AG08395 (cell line): ENCODE results near the gene FKBP8.

ENCODE experiments used
- DNase-seq: peaks from one replicate; pipeline ENCODE4 v3.0.0; 2012; ENCODE audit warnings: mixed read lengths, low spot score

Gene FKBP8

DNA sequence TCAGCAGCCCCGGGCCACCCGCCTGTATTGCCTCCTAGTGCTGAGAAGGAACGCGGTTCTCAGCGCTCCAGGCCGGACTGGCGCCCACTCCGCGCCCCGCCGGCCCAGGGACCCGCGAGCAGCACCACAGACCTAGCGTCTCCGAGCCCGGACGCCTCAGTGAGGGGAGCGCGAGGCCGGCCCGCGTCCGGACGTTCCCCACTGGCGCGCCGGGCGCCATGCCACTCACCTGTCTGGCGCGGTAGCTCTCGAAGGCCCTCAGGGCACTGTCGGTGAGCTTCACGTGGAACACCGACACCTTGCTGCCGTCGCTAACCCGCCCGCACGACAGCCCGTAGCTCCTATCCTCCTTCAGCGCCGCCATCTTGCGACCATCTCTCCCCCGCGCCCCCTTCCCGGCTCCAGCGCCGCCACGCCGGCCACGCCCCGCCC lies 21.7 kb downstream of the FKBP8 start, which contains the start of gene ELL:
TSS of gene ELL (minus strand) at position 379 of the 432 bp plus-strand sequence. CDS start at position 364, 15 bp downstream.
- no peak for DNase-seq

DNA sequence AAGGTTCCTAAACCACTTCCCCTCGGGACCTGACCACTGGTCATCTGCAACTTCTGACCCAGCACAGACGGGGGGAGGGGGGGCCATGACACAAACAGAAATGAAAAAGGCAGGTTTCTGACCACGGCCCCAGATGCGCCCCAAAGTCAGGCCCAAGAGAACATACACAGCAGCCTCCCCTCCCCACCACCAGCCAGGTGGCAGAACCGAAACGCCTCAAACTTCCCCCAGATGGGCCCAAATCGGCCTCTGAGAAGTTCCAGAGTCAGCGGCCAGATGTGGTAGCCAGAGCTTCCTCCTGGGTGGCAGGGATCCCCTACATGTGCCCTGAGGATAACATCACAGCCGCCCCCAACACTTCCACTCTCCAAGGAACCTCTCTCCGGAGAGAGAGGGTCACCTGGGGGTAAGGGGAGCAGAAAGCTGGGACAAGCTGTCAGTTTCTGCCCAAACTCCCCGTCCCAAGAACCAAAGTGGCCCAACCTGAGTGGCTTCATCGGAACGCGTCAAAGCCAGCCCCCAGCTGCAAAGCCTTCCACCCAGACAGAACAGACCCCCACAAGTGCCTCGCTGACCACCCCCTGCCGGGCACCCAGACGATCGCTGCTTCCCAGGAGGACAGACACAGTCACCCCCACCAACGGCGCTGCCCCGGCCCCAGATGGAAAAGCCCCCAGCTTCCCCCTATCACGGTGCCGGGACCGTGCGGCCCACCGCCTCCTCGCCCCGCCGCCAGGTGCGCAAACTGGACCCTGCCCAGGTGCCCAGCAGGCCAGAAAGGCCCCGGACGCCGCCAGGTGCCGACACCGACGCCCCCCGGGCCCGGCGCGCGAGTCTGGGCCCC lies 22.3 kb downstream of the FKBP8 start:
- DNase-seq, result no peak

DNA sequence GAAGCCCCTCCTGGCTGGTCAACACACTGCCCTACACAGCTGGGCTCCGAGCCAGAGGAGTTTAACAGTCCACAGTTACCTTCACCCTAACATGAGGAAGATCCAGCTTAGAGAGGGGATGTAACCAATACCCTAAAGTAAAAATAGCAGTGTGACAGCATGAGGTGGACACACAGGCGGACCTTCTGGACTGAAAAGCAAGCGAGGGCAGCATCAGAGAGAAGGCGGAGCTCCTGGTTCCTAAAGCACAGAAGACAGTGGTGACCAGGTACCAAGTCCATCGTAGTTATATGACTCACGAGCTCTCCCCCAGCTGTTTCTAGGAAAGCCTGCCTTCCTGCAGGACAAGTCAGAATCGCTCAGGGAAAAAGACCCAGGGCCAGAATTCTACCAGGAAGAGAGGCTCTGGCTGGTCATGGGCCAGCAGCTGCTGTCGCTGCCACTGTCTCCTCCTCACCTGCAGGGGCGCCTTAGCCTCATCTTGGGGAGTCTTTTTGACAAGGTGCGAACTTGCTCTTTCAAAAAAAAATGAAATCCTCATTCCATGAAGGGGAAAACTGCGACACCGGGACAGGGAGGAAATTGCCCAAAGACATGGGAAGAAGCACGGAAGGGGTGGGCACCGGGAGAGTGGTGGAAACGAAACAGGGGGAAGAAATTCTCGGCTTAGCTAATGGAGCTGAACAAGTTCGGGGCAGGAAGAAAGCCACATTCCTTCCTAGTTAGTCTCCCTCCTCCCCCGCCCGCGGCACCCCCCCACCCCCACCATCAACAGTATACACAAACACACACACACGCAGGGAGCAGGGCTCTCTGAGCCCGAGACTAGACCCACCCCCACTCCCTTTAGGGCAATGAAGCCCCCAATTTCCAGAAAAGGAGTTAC lies 23.2 kb downstream of the FKBP8 start:
- peak; percentile 76 for DNase-seq

DNA sequence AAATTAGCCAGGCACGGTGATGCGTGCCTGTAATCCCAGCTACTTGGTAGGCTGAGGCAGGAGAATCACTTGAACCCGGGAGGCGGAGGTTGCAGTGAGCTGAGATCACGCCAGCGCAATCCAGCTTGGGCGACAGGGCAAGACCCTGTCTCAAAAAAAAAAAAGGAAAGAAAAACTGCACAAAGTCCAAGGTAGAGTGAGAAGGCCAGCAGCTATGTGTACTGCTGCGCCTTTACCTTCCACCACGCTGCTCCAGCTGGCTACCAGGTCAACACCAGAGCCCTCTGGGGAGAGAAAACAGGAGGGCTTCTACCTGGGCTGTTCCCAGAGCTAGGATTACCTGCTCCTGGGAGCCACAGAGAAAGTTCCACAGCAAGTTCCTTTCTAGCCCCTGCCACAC lies 24.7 kb downstream of the FKBP8 start:
- no peak for DNase-seq

DNA sequence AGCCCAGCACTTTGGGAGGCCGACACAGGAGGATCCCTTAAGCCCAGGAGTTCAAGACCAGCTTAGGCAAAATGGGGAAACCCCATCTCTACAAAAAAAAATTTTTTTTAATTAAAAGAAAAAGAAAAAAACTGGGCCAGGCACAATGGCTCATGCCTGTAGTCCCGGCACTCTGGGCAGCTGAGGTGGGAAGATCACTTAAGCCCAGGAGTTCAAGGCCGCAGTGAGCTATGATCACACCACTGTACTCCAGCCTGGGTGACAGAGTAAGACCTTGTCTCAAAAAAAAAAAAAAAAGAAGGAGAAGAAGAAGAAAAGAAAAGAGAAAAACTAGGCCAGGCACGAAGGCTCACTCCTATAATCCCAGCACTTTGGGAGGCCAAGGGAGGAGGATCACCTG lies 25.8 kb downstream of the FKBP8 start:
- no peak for DNase-seq

DNA sequence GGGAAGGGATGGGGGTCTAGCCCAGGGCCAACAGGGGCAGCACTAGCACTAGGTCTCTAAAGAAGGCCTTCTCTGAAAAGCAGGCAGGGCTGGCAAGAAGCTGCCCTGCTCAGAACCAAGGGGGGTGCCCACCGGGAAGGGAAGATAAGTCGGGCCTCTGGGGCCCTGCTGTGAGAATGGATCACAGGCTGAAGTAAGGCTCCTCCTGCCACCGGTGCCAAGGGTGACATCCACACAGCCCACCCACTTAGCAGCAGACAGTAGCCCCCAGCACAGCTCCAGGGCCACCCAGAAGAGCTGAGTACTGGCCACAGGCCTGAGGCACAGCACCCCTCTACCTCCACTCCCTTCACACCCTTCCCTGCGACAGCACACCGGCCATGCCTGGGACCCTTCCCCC lies 27.4 kb downstream of the FKBP8 start:
- DNase-seq, result no peak

DNA sequence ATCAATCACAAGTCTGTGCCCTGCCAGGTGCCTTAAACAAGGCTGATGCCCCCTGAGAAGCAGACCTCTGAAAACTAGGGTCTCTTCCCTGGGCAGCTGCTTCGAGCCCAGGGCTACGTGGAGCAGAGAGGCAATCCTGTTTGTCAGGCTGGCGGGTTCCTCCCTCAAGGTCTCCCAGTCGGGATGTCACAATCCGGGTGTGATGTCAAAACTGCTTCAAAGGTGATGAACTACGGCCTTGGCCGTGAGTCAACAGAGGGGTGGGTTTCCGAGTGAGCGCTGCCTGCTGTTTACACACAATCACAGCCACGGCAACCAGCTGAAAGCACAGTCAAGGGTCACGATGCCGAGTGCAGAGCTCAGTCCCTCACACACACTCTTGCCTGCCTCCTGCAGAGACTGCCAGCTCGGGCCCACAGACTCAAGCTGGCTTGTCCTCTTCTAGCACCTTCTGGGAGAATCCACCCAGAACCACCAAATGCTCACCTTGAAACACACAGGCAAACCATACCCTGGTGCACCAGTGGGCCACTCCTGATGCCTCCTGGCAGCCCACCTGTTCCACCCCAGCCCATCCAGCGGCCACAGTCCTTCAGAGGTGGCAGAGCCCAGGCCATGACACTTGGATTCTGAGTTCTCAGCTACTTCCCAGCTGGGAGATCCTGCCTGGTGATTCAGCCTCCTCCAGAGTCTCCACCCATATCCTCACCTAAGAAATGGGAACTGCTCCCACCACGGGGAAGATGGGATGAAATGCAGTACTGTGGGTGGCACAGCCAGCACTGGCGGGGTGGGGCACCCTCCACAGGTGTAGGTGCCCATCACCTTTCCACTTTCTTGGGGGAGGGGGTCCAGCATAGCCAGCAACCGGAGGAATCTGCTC lies 28.3 kb downstream of the FKBP8 start:
- DNase-seq, result no peak

DNA sequence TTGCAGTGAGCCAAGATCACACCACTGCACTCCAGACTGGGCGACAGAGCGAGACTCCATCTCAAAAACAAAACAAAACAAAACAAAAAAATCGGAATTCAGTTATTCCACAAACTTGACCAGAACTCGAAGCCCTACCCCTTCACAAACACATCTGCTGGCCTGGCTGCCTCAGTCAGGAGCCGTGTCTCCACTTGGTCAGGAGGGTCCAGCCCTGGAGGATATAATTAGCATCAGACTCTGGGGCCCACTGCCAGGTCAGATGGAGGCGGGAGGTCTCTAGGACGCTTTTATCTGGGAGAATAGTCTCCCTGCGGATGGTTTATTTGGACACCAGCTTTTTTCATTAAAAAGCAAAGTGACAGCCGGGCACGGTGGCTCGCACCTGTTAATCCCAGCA lies 29.5 kb downstream of the FKBP8 start:
- DNase-seq, result peak; percentile 40

DNA sequence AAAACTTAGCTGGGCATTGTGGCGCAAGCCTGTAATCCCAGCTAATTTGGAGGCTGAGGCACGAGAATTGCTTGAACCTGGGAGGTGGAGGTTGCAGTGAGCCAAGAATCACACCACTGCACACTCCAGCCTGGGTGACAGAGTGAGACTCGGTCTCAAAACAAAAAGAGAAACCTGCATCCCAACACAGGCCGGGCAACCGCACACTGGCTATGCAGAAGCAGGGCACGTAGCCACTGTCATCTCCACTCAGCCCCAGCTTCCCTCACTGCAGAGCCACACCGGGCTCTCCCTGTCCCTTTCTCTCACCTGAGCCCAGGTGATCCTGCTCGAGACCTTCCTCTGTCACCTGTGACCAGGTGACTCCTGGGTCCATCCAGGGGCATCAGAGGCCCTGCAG lies 33.2 kb downstream of the FKBP8 start:
- no peak for DNase-seq

DNA sequence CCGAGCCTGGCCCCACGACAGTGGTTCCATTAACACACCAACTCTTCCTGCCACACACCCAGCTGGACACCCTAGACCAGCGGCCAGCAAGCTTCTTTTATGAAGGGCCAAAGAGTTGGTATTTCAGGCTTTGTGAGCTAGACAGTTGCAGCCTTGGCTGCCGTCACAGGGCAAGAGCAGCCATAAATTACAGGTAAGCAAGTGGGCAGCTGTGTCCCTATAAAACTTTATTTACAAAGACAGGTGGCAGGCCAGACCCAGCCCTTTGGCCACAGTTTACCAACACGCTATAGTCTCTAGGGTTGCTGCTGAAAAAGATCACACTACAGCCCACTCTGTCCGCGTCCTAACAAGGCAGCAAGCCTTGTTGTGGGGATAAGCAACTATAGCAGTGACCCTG lies 34.8 kb downstream of the FKBP8 start:
- no peak for DNase-seq

DNA sequence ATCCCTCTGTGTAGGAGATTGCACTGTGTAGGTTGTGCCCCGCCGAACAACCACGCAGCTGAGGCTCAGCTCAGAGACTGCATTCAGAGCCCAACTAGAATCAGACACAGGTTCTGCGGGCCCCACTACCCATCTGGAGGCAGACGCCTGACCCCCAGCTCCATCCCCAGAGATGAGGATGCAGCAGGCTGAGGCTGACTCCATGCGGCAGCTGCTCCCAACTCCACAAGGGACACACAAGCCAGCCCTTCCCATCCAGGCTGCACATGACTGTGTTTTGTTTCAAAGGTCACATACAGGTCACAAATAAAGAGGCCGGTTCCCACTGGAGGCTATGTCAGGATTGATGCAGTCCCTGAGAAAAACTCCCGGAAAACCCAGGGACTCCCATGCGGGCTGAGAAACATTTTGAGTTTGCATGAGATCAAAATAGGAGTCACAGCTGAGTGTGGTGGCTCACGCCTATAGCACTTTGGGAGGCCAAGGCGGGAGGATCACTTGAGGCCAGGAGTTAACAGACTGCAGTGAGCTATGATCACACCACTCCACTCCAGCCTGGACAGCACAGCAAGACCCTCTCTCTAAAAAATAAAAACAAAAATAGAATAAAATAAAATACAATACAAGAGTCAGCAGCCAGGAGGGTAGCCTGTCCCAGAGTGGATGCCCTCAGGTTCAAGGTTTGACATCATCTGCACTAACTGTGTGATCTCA lies 35.5 kb downstream of the FKBP8 start:
- no peak for DNase-seq

DNA sequence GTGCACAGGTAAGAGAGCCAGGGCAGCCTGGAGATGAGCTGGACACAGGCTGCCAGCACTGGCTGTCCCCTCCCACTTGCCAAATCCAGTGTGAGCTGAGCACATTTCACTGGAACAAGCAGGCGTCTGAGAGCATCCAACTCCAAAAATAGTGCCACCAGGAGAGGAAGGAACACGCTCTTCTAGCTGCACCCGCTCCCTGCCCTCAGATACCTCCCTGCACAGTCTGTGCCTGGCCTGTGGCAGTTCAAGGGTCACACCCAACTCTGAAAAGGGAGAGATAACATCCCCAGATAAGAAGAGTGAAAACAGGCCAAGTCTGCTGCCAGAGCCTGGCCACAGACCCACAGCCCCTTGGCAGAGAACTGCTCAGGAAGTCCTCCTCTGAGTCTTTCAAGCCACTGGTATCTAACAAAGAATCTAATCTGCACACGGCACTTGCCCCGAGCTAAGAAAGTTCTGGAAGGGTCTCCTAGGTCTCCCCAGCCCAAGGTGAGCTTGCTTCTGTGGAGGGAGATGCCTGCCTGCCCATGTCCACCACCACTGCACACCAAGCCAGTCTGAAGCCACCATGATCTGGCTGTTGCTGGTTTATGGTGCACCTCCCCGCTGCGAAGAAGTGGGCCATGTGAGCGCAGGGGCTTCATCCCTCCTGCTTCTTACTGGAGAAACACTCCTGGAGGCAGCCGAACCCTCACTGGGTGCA lies 36.2 kb downstream of the FKBP8 start:
- DNase-seq, result no peak

DNA sequence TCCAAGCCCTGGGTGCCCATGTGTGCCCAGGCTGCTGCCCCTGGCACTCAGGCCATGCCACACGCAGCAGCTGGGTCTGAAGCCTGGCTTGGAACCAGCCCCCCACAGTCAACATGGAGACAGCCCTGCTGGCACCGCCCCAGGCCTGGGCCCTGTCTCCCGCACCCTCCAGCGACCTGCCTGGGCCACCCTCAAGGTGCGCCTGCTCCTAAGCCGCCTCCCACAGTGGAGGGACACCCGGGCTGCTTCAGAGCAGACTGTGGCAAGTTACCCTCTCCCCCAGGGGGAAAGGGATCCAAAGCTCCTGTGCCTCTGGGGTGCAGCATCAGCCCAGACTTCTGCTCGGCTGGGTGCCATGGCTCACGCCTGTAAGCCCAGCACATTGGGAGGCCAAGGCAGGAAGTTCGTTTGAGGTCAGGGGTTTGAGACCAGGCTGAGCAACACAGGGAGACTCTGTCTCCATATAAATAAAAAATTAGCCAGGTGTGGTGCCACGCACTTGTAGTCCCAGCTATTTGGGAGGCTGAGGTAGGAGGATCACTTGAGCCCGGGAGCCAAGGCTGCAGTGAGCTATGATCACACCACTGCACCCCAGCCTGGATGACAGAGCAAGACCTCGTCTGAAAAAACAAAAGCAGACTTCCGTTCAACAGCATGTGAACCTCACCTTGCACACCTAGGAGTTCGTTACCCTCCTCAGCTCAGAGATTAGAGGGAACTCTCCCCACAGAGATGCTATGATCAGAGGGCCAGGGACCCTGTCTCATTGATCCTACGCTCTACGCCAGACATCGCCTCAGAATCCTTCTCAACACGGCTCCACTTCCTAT lies 37.1 kb downstream of the FKBP8 start:
- no peak for DNase-seq

DNA sequence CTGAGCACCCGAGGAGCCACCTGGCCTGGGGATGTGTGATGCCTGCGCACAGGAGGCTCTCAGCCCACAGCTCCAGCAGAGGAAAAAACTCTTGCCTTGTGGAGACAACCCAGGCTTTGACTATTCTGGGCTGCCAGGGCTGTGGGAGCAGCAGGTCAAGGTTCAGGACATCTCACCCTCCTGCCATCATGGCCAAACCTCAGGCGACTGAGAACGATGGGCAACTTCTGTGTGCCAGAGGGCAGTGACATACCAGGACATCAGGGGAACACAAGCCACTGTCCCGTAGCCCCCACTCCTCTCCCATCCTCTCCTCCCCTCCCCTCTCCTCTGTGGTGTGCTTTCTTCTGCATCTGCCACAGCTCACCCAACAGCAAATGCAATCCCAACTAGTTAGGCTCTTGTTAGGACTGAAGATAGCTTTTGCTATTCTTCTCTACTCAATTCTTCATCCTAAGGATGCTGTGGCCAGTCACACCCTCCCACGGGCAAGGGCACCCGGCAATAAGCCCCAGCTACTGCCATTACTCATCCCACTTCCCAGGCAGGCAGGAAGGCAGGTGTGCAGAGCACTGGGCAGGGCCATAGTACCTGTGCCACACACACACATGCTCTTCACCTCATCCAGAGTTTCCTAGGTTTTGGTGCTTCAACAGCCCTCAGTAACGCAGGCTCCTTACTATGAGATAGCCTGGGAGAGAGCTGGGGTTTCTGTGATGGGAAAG lies 38.3 kb downstream of the FKBP8 start:
- DNase-seq, result no peak

DNA sequence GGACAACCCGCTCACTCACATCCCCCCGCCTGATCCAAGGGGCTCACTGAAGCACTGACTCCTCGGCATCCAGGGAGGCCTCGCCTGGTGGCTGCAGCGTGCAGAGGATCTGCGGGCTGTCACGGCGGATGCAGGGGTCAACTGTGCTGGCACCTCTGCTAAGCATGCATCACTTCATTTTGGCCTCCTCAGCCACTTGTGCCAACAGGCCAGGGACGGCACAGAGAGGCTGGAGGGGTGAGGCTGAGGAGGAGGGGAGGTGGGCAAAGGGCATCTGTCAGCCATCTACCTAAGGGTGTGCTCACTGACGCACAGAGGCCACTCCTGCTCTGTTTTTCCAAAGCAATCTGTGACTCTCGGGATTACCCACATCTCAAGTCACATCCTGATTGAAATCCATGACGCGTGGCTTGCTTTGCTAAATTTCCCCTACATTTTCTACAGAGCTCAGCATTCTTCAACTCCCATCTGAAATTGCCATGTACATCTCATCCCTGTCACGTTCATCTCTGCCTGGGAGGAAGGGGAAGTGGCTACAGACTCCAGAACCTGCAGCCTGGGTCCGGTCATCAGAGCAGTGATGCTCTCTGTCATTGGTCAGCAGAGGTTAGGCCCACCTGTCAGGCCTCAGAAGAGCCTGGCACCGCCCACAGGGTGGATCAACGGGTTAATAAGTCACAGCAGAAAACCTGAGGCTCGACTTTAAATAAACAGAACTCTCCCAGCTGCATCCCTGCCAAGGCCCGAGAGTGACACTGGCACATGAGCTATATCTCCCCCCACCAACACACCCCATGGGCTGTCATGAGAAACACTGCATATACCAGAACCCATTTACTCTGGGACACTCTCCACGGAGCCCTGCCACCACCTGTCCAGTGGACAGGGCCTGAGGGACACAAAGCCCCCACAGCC lies 39.1 kb downstream of the FKBP8 start:
- no peak for DNase-seq

DNA sequence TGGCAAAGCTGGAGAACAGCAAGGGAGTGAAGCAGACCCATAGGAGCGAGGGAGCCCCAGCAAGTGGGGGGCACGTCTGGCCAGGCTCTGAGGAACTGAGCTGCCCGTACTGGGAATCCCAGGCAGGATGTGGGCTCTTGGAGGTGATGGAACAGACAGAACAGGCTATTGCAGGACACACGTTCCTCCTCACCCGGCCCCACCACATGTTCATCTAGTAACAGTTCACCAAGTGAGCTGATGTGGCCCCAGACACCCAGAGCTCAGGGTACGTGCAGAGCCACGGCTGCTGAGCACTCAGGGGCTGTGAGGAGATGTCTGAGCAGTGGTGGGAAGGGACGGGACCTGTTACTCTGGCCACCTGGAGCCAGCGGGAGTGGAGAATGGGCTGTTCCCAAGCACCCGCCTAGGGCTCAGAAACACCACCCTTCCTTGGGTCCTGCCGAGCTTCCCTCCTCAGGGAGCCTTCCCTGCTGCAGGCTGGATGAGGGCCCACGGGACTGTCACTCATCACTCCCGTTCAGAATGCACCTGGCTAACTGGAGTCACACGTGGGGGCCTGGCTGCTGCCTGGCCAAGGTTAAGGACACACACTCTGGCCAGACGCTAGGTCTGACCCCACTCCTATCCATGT lies 39.9 kb downstream of the FKBP8 start:
- DNase-seq, result no peak

DNA sequence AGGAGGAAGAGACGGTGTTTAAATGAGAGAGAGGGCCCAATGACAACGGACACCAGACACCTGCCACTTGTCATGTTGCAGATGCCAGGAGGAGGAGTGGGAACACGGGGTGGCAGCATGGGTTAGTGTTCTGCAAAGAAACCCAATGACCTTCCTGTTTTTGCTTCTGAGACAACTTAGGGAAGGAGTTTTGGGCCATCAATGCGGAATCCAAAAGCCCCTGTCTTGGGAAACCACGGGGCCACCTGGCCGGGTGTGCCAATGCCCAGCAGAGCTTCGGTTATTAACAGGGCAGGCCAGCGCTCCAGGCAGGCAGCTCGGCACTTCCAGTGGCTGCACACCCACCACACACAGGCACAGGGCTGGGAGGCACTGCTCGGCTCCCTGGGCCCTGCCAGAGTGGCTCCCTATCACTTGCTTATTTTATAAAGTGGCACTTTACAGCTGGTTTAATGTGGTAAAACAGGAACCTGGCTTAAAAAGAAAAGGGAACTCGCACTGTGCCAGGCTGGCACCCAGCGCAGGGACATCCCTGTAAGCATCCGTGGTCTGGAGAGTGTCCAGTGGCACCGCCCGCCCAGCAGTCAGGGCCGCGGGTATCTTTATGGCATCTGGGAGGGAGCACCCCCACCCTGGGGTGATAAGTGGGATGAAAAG lies 40.6 kb downstream of the FKBP8 start:
- no peak for DNase-seq
